SK-N-SH (cell line): ENCODE measurements around the gene ZNF282. TPM values are rescaled to one million over a fixed set of nuclear protein-coding genes. Genes with fewer than 3 reads are reported as not detected.

ENCODE experiments used
- CTCF ChIA-PET: fragments of 300-600, 350-600 bp; formaldehyde crosslinking; extraction: SDS; loops from one replicate; lab custom pipeline; 2021; lab: Yijun Ruan, JAX
- POLR2A ChIA-PET: fragments of 350-600 bp; sonication (Branson Sonifier 250); formaldehyde crosslinking; extraction: SDS; loops from one replicate; lab custom pipeline; 2020; ENCODE audit warnings: antibody characterized with exemption, inconsistent platforms; lab: Yijun Ruan, JAX
- DNase-seq: peaks from one replicate; pipeline ENCODE4 v3.0.0; 2012
- H2AFZ ChIP-seq: fragments of 200-600 bp; sonication (generic); 2 replicates; pipeline ENCODE4 v1.8.1; 2016; ENCODE audit warnings: antibody characterized with exemption, mild to moderate bottlenecking, low read depth
- H3F3A ChIP-seq: fragments of 200-600 bp; sonication (generic); replicated peaks from 2 replicates; pipeline ENCODE3; 2016; ENCODE audit warnings: antibody characterized with exemption, mild to moderate bottlenecking; ENCODE audit not compliant: insufficient read depth
- H3K27ac ChIP-seq, 2 experiments: fragments of 200-500 bp in 1 of 2; fragments of 200-600 bp in 1 of 2; sonication (Bioruptor generic) in 1 of 2; sonication (generic), shearing (Covaris generic) in 1 of 2; 2 replicates each; pipeline versions ENCODE4 v1.5.1 to v1.6.1; 2014 to 2016; ENCODE audit warnings: low read depth in 2 of 2, inconsistent platforms in 1 of 2, low read length in 1 of 2, mild to moderate bottlenecking in 1 of 2, mixed read lengths in 1 of 2
- H3K27me3 ChIP-seq: fragments of 200-600 bp; sonication (generic), shearing (Covaris generic); 2 replicates; pipeline ENCODE4 v1.6.1; 2016; ENCODE audit warnings: mixed run types; ENCODE audit not compliant: insufficient read depth
- H3K36me3 ChIP-seq, 2 experiments: fragments of 200-500 bp in 1 of 2; fragments of 200-600 bp in 1 of 2; sonication (Bioruptor generic) in 1 of 2; sonication (generic) in 1 of 2; replicated peaks in 1 of 2; 2 replicates each; pipeline versions ENCODE3 to v1.5.1; 2014 to 2016; ENCODE audit warnings: low read length in 1 of 2, mild to moderate bottlenecking in 1 of 2; ENCODE audit not compliant: insufficient read depth in 2 of 2, control insufficient read depth in 1 of 2
- H3K4me1 ChIP-seq, 2 experiments: fragments of 200-500 bp in 1 of 2; fragments of 200-600 bp in 1 of 2; sonication (Bioruptor generic) in 1 of 2; sonication (generic), shearing (Covaris generic) in 1 of 2; 2 replicates each; pipeline versions ENCODE4 v1.5.1 to v1.6.1; 2014 to 2016; ENCODE audit warnings: low read depth in 1 of 2, low read length in 1 of 2, mixed run types in 1 of 2; ENCODE audit not compliant: insufficient read depth in 2 of 2, control insufficient read depth in 1 of 2
- H3K4me2 ChIP-seq: fragments of 200-600 bp; sonication (generic), shearing (Covaris generic); 2 replicates; pipeline ENCODE4 v1.6.1; 2017; ENCODE audit warnings: mixed run types
- H3K4me3 ChIP-seq, 2 experiments: fragments of 200-500 bp in 1 of 2; fragments of 200-600 bp in 1 of 2; sonication (Bioruptor generic) in 1 of 2; sonication (generic), shearing (Covaris generic) in 1 of 2; 2 replicates each; pipeline versions ENCODE4 v1.5.1 to v1.8.1; 2014 to 2016; ENCODE audit warnings: low read depth in 2 of 2, inconsistent platforms in 1 of 2, low read length in 1 of 2, mild to moderate bottlenecking in 1 of 2, mixed read lengths in 1 of 2, moderate library complexity in 1 of 2
- H3K79me2 ChIP-seq: fragments of 200-600 bp; sonication (generic); 2 replicates; pipeline ENCODE4 v1.8.1; 2017; ENCODE audit warnings: mild to moderate bottlenecking; ENCODE audit not compliant: insufficient read depth
- H3K9ac ChIP-seq: fragments of 200-600 bp; sonication (generic); 2 replicates; pipeline ENCODE4 v1.6.1; 2017; ENCODE audit warnings: mixed run types
- H3K9me2 ChIP-seq: fragments of 200-600 bp; sonication (generic); 2 replicates; pipeline ENCODE4 v1.6.1; 2017; ENCODE audit warnings: mixed run types
- H3K9me3 ChIP-seq: fragments of 200-600 bp; sonication (generic); 2 replicates; pipeline ENCODE4 v1.6.1; 2017; ENCODE audit warnings: mixed run types, mild to moderate bottlenecking, moderate library complexity
- H4K20me1 ChIP-seq: fragments of 200-600 bp; sonication (generic); 2 replicates; pipeline ENCODE4 v1.6.1; 2017; ENCODE audit warnings: mild to moderate bottlenecking, mixed run types; ENCODE audit not compliant: insufficient read depth
- FOSL2 ChIP-seq: IDR thresholded peaks from 2 replicates; pipeline ENCODE4 v1.4.0; 2012; ENCODE audit warnings: low read depth, mild to moderate bottlenecking, moderate library complexity, borderline replicate concordance
- FOXM1 ChIP-seq: IDR thresholded peaks from 2 replicates; pipeline ENCODE4 v1.4.0; 2012; ENCODE audit warnings: low read depth, mild to moderate bottlenecking
- GABPA ChIP-seq: IDR thresholded peaks from 2 replicates; pipeline ENCODE4 v1.4.0; 2012; ENCODE audit warnings: low read depth, mild to moderate bottlenecking
- GATA2 ChIP-seq: sonication (generic); formaldehyde crosslinking; IDR thresholded peaks from 2 replicates; pipeline ENCODE4 v1.5.0; 2020; ENCODE audit warnings: mild to moderate bottlenecking, missing genetic modification reagents
- MXI1 ChIP-seq: IDR thresholded peaks from 2 replicates; pipeline ENCODE4 v1.6.1; 2012; ENCODE audit warnings: mild to moderate bottlenecking, low read depth, low read length, improper control_type of control experiment
- NRF1 ChIP-seq: IDR thresholded peaks from 2 replicates; pipeline ENCODE4 v1.6.1; 2012; ENCODE audit warnings: low read depth, mild to moderate bottlenecking, low read length
- POLR2AphosphoS5 ChIP-seq: IDR thresholded peaks from 2 replicates; pipeline ENCODE4 v1.6.1; 2012; ENCODE audit warnings: low read depth, low read length
- RAD21 ChIP-seq: IDR thresholded peaks from 2 replicates; pipeline ENCODE4 v1.6.1; 2012; ENCODE audit warnings: mild to moderate bottlenecking, low read length
- RXRA ChIP-seq: IDR thresholded peaks from 2 replicates; pipeline ENCODE4 v1.4.0; 2012; ENCODE audit warnings: low read depth, mild to moderate bottlenecking, borderline replicate concordance
- SIN3A ChIP-seq: IDR thresholded peaks from 2 replicates; pipeline ENCODE4 v1.6.1; 2012; ENCODE audit warnings: low read depth, mild to moderate bottlenecking, low read length, moderate library complexity, borderline replicate concordance
- SMC3 ChIP-seq: IDR thresholded peaks from 2 replicates; pipeline ENCODE4 v1.6.1; 2012; ENCODE audit warnings: low read depth, low read length, improper control_type of control experiment
- TAF1 ChIP-seq: IDR thresholded peaks from 2 replicates; pipeline ENCODE4 v1.6.1; 2012; ENCODE audit warnings: low read depth, mild to moderate bottlenecking, low read length, moderate library complexity, borderline replicate concordance
- TEAD4 ChIP-seq: IDR thresholded peaks from 2 replicates; pipeline ENCODE4 v1.4.0; 2012; ENCODE audit warnings: mild to moderate bottlenecking, borderline replicate concordance; ENCODE audit not compliant: insufficient read depth
- YY1 ChIP-seq: IDR thresholded peaks from 2 replicates; pipeline ENCODE4 v1.4.0; 2012; ENCODE audit warnings: low read depth, mild to moderate bottlenecking
- WGBS: methylation state at CpG from one replicate; pipeline ENCODE4 v1.1.6; 2017; ENCODE audit warnings: low lambda C conversion rate; 5-methylcytosine and 5-hydroxymethylcytosine counted together
- polyA plus RNA-seq, 3 experiments: library from polyadenylated mRNA; depleted of rRNA; stranded (reverse); fragments of >200 nt; gene quantifications; 2 replicates each; pipeline ENCODE4 v1.2.3, GENCODE V29; 2012
- TF ChIP-seq, protein P1 (sequence below): IDR thresholded peaks from 2 replicates; pipeline ENCODE4 v1.4.0; 2012; ENCODE audit warnings: low read depth
- TF ChIP-seq, protein P2 (sequence below): IDR thresholded peaks from 2 replicates; pipeline ENCODE4; 2012
- TF ChIP-seq, protein P3 (sequence below): fragments of 200-600 bp; sonication (generic); IDR thresholded peaks from 2 replicates; pipeline ENCODE4 v1.6.1; 2017; ENCODE audit warnings: antibody characterized with exemption, mild to moderate bottlenecking, moderate library complexity
- TF ChIP-seq, protein P4 (sequence below): IDR thresholded peaks from 2 replicates; pipeline ENCODE4 v1.4.0; 2012; ENCODE audit warnings: low read depth, borderline replicate concordance

ZNF282 gene
- polyA plus RNA-seq, 1 of the 3 experiments (the other 2 are of a cell fraction): 17.9 TPM

DNA sequence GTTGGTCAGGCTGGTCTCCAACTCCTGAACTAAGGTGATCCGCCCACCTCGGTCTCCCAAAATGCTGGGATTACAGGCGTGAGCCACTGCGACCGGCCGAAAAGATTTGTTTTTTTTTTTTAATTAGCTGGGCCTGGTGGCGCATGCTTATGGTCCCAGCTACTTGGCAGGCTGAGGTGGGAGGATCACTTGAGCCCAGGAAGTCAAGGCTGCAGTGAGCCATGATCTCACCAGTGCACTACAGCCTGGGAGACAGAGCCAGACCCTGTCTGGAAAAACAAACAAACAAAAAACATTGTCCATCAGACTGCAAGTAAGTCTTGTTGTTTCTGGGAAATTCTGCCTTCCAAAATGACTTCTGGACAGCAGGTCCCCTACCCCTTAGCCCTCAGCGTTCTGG lies 27.8 kb downstream of the ZNF282 start:
- no peak overlapping the region for H3K9ac ChIP-seq
- no peak for DNase-seq
- 96% methylated on average over 8 of the region's 8 CpGs for WGBS
- H2AFZ ChIP-seq: no peak overlapping the region
- no peak overlapping the region for H3K27ac ChIP-seq
- H3K4me1 ChIP-seq: no peaks in the 10 kb centered on the region
- H3K4me3 ChIP-seq: no peak overlapping the region
- peaks cover 32 to 53% of the 10 kb centered on the region in 2 experiments for H3K36me3 ChIP-seq
- H3K27me3 ChIP-seq: no peaks in the 10 kb centered on the region
- peaks cover under 1% of the 10 kb centered on the region for H3F3A ChIP-seq
- no peaks in the 10 kb centered on the region for H3K9me3 ChIP-seq
- TF ChIP-seq, protein P1, sequence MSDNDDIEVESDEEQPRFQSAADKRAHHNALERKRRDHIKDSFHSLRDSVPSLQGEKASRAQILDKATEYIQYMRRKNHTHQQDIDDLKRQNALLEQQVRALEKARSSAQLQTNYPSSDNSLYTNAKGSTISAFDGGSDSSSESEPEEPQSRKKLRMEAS: no peak
- TF ChIP-seq POLR2AphosphoS5 (no peak), SMC3 (no peak), TAF1 (no peak), GATA2 (no peak), TEAD4 (no peak), MXI1 (no peak), GABPA (no peak), NRF1 (no peak), RAD21 (no peak)
- TF ChIP-seq, protein P2, sequence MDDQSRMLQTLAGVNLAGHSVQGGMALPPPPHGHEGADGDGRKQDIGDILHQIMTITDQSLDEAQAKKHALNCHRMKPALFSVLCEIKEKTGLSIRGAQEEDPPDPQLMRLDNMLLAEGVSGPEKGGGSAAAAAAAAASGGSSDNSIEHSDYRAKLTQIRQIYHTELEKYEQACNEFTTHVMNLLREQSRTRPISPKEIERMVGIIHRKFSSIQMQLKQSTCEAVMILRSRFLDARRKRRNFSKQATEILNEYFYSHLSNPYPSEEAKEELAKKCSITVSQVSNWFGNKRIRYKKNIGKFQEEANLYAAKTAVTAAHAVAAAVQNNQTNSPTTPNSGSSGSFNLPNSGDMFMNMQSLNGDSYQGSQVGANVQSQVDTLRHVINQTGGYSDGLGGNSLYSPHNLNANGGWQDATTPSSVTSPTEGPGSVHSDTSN: no peak
- TF ChIP-seq, protein P3, sequence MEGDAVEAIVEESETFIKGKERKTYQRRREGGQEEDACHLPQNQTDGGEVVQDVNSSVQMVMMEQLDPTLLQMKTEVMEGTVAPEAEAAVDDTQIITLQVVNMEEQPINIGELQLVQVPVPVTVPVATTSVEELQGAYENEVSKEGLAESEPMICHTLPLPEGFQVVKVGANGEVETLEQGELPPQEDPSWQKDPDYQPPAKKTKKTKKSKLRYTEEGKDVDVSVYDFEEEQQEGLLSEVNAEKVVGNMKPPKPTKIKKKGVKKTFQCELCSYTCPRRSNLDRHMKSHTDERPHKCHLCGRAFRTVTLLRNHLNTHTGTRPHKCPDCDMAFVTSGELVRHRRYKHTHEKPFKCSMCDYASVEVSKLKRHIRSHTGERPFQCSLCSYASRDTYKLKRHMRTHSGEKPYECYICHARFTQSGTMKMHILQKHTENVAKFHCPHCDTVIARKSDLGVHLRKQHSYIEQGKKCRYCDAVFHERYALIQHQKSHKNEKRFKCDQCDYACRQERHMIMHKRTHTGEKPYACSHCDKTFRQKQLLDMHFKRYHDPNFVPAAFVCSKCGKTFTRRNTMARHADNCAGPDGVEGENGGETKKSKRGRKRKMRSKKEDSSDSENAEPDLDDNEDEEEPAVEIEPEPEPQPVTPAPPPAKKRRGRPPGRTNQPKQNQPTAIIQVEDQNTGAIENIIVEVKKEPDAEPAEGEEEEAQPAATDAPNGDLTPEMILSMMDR: no peak
- H3K9me2 ChIP-seq: no peaks in the 10 kb centered on the region
- POLR2A ChIA-PET: no interaction called here
- H3K79me2 ChIP-seq: no peaks in the 10 kb centered on the region; the same call in 1 of the 2 replicates
- CTCF ChIA-PET: interaction anchor here (0.8 to 0.9 kb wide), 2 partner anchors 13 to 38 kb away, joined by 3 to 4 read pairs; no protein-coding TSS in a partner anchor
- no peak overlapping the region for H3K4me2 ChIP-seq
- no peaks in the 10 kb centered on the region for H4K20me1 ChIP-seq

DNA sequence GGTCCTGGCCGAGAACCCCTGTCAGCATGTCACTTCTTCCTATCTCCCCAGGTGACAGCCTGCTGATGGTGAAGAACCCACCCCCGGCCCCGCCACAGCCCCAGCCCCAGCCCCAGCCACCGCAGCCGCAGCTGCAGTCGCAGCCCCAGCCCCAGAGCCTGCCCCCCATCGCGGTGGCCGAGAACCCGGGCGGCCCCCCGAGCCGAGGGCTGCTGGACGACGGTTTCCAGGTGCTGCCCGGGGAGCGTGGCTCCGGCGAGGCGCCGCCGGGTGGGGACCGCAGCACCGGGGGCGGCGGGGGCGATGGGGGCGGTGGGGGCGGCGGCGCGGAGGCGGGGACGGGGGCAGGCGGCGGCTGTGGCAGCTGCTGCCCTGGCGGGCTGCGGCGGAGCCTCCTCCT lies 28.4 kb downstream of the ZNF282 start:
- no peak overlapping the region for H3K27ac ChIP-seq

More for the DNA sequence above, 28.4 kb downstream of the ZNF282 start:
- CTCF ChIA-PET: no interaction called here
- Histone ChIP-seq H2AFZ (no peak overlapping the region), H3K27me3 (no peaks in the 10 kb centered on the region), H3K36me3 (peaks cover 31 to 47% of the 10 kb centered on the region in 2 experiments), H3K4me2 (no peak overlapping the region), H3K4me3 (no peak overlapping the region), H3K4me1 (no peaks in the 10 kb centered on the region), H3K9ac (no peak overlapping the region), H3K79me2 (no peaks in the 10 kb centered on the region; the same call in 1 of the 2 replicates), H3F3A (peaks cover 4% of the 10 kb centered on the region), H3K9me3 (no peaks in the 10 kb centered on the region), H4K20me1 (no peaks in the 10 kb centered on the region), H3K9me2 (no peaks in the 10 kb centered on the region)
- POLR2A ChIA-PET: no interaction called here
- DNase-seq: peak; percentile 48
- TF ChIP-seq SIN3A: no peak
- no peak for TF ChIP-seq FOSL2
- TF ChIP-seq RXRA: no peak
- no peak for TF ChIP-seq RAD21
- TF ChIP-seq, protein P4, sequence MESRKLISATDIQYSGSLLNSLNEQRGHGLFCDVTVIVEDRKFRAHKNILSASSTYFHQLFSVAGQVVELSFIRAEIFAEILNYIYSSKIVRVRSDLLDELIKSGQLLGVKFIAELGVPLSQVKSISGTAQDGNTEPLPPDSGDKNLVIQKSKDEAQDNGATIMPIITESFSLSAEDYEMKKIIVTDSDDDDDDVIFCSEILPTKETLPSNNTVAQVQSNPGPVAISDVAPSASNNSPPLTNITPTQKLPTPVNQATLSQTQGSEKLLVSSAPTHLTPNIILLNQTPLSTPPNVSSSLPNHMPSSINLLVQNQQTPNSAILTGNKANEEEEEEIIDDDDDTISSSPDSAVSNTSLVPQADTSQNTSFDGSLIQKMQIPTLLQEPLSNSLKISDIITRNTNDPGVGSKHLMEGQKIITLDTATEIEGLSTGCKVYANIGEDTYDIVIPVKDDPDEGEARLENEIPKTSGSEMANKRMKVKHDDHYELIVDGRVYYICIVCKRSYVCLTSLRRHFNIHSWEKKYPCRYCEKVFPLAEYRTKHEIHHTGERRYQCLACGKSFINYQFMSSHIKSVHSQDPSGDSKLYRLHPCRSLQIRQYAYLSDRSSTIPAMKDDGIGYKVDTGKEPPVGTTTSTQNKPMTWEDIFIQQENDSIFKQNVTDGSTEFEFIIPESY: no peak
- TF ChIP-seq, protein P3: no peak
- TF ChIP-seq YY1: no peak
- TF ChIP-seq FOXM1: no peak
- WGBS: 97% methylated on average over 37 of the region's 39 CpGs
